IMR-90 (cell line): ENCODE results near the gene TMPRSS3.

Source experiments
- BHLHE40 ChIP-seq: fragments of 150-350 bp; IDR thresholded peaks from 2 replicates; pipeline ENCODE4 v1.6.1; 2016; ENCODE audit warnings: mild to moderate bottlenecking, low read depth, low read length
- FOS ChIP-seq: fragments of 150-350 bp; IDR thresholded peaks from 2 replicates; pipeline ENCODE4 v1.6.1; 2016; ENCODE audit warnings: low read depth, low read length
- MAFK ChIP-seq: IDR thresholded peaks from 2 replicates; pipeline ENCODE4 v1.6.1; 2012; ENCODE audit warnings: low read depth, low read length, improper control_type of control experiment
- MXI1 ChIP-seq: IDR thresholded peaks from 2 replicates; pipeline ENCODE4 v1.6.1; 2012; ENCODE audit warnings: low read depth, mild to moderate bottlenecking, low read length, moderate library complexity, borderline replicate concordance
- POLR2A ChIP-seq: IDR thresholded peaks from 2 replicates; pipeline ENCODE4 v1.6.1; 2012; ENCODE audit warnings: mild to moderate bottlenecking, low read depth, low read length
- RAD21 ChIP-seq: IDR thresholded peaks from 2 replicates; pipeline ENCODE4 v1.6.1; 2012; ENCODE audit warnings: low read length, improper control_type of control experiment
- RCOR1 ChIP-seq: IDR thresholded peaks from 2 replicates; pipeline ENCODE4 v1.6.1; 2012; ENCODE audit warnings: mild to moderate bottlenecking, low read length, improper control_type of control experiment; ENCODE audit not compliant: insufficient replicate concordance
- RFX5 ChIP-seq: IDR thresholded peaks from 2 replicates; pipeline ENCODE4 v1.8.0; 2012; ENCODE audit warnings: low read depth, mild to moderate bottlenecking, low read length, moderate library complexity
- SMC3 ChIP-seq: fragments of 150-350 bp; IDR thresholded peaks from 2 replicates; pipeline ENCODE4 v1.6.1; 2016; ENCODE audit warnings: low read depth, mild to moderate bottlenecking, antibody characterized with exemption, low read length, moderate library complexity
- TF ChIP-seq, protein P1 (sequence below): conservative IDR thresholded peaks from 2 replicates; pipeline ENCODE4 v1.5.1; 2012; ENCODE audit warnings: mild to moderate bottlenecking, low read depth, low read length, improper control_type of control experiment
- TF ChIP-seq, protein P2 (sequence below): fragments of 150-350 bp; IDR thresholded peaks from 2 replicates; pipeline ENCODE4 v1.6.1; 2017; ENCODE audit warnings: mild to moderate bottlenecking, antibody characterized with exemption, low read length, low read depth

DNA sequence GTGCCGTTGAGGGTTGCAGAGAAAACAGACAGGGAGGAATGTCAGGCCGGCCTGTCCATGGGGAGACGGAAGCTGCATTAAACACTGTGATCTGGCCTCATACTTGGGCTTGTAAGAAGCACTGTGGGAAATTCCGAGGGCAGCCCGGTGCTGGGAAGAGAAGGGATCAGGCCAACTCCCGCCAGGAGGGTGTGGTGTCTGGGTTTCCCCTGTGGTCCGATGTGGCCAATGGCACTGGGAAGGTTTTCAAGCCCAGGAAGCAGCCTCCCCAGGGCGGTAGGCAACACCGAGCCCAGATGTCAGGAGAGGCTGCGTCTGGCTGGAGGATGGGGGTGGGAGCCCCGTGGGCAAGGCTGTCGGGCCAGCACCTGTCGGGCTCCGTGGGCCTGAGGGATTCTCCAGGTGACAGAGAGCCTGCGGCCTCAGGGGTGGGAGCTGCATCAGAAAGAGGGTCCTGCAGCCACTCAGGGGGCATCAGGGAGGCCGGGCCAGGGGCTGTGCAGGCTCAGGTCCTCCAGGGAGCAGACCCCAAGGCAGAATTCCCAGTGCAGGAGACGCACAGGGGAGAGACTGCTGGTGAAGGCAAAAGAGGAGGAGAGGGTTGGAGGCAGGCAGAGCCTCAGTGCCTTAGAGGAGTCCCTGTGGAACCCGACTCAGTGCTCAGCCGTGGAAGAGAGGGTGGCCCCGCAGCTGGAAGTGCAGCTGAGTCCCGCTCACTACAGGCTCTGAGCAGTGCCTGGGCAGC is 16.2 kb upstream of the TMPRSS3 start:
- TF ChIP-seq RFX5 (no peak), RAD21 (no peak), MAFK (no peak), BHLHE40 (no peak), RCOR1 (no peak), POLR2A (no peak), FOS (no peak), MXI1 (no peak), SMC3 (no peak)
- TF ChIP-seq, protein P1, sequence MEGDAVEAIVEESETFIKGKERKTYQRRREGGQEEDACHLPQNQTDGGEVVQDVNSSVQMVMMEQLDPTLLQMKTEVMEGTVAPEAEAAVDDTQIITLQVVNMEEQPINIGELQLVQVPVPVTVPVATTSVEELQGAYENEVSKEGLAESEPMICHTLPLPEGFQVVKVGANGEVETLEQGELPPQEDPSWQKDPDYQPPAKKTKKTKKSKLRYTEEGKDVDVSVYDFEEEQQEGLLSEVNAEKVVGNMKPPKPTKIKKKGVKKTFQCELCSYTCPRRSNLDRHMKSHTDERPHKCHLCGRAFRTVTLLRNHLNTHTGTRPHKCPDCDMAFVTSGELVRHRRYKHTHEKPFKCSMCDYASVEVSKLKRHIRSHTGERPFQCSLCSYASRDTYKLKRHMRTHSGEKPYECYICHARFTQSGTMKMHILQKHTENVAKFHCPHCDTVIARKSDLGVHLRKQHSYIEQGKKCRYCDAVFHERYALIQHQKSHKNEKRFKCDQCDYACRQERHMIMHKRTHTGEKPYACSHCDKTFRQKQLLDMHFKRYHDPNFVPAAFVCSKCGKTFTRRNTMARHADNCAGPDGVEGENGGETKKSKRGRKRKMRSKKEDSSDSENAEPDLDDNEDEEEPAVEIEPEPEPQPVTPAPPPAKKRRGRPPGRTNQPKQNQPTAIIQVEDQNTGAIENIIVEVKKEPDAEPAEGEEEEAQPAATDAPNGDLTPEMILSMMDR, result no peak
- TF ChIP-seq, protein P2, sequence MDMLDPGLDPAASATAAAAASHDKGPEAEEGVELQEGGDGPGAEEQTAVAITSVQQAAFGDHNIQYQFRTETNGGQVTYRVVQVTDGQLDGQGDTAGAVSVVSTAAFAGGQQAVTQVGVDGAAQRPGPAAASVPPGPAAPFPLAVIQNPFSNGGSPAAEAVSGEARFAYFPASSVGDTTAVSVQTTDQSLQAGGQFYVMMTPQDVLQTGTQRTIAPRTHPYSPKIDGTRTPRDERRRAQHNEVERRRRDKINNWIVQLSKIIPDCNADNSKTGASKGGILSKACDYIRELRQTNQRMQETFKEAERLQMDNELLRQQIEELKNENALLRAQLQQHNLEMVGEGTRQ, result no peak
